Measurements from ENCODE around the gene MYCL.

DNA sequence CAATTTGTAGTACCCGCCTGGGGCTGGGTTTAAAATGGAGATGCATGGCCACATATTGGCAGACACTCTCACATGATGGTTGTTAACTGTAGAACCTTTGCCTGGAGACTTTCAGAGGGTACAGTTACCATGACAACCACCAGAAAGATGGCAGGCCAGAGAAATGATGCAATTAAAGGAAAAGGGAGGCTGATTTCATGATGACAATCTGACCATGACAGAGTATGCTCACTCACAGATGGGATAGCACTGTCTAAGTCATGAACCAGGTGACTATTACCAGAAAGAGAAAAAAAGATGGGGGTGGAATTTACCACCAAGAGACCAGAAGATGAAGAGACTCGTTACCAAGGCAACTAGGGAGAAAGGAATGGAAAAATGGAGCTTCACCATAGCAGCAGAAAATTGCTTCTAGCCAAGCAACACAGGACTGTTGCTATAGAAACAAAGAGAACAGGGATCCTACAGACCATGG lies 14.9 kb downstream of the MYCL start:
- no peak for TF ChIP-seq CTCF (IDR thresholded peaks at IDR 0.05; ENCODE audit: borderline replicate concordance, extremely low read depth, low read length, poor library complexity, severe bottlenecking)
- TF ChIP-seq EZH2 (IDR thresholded peaks at IDR 0.05; ENCODE audit: borderline replicate concordance, low read depth, low read length, severe bottlenecking), result no peak

Measured in DND-41 (cell line).